Activated naive CD8-positive, alpha-beta T cell (primary cell): ENCODE data around the gene PRSS8.

Experiments
- H3K27ac Mint-ChIP-seq: one replicate; pipeline ENCODE4 v1.8.0; 2021; ENCODE audit warnings: mixed read lengths
- H3K27me3 Mint-ChIP-seq: one replicate; pipeline ENCODE4 v1.8.0; 2021; ENCODE audit warnings: mixed read lengths
- H3K36me3 Mint-ChIP-seq: one replicate; pipeline ENCODE4 v1.8.0; 2021; ENCODE audit warnings: mixed read lengths
- H3K4me1 Mint-ChIP-seq: one replicate; pipeline ENCODE4 v1.8.0; 2021; ENCODE audit warnings: low read depth, mixed read lengths
- H3K4me3 Mint-ChIP-seq: one replicate; pipeline ENCODE4 v1.8.0; 2021; ENCODE audit warnings: mild to moderate bottlenecking, mixed read lengths
- H3K9me3 Mint-ChIP-seq: one replicate; pipeline ENCODE4 v1.8.0; 2021; ENCODE audit warnings: low read depth, mixed read lengths

The PRSS8 gene

DNA sequence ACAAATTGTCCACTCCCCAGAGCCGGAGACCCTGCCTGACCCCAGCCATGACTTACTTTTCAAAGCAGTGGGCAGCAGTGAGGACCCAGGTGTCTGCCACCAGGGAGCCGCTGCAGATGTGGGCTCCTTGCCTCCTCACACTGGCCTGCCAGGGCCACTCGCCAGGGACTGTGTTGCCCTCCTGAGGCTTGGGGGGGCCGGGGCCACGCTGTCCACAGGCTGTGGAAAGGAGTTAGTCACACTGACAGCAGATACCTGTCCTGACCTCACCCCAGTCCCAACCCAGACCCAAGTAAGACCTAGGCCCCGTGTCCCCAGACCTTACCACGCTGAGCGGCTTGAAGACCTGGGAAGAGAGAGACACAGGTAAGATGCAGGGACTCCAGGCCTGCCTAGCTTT lies 48.0 kb downstream of the PRSS8 start:
- H3K27me3 Mint-ChIP-seq = no peaks in the 10 kb centered on the region
- no peak overlapping the region for H3K4me3 Mint-ChIP-seq
- H3K36me3 Mint-ChIP-seq = no peaks in the 10 kb centered on the region
- no peak overlapping the region for H3K27ac Mint-ChIP-seq
- H3K9me3 Mint-ChIP-seq = no peaks in the 10 kb centered on the region
- peaks cover 1% of the 10 kb centered on the region for H3K4me1 Mint-ChIP-seq

- Mint-ChIP-seq H3K27ac (no peak overlapping the region), H3K27me3 (no peaks in the 10 kb centered on the region), H3K4me3 (no peak overlapping the region), H3K4me1 (peaks cover 3% of the 10 kb centered on the region), H3K9me3 (no peaks in the 10 kb centered on the region), H3K36me3 (no peaks in the 10 kb centered on the region)
Observed at GRCh38 chr16:31086629-31086906, 49.0 kb downstream of the PRSS8 start.

DNA sequence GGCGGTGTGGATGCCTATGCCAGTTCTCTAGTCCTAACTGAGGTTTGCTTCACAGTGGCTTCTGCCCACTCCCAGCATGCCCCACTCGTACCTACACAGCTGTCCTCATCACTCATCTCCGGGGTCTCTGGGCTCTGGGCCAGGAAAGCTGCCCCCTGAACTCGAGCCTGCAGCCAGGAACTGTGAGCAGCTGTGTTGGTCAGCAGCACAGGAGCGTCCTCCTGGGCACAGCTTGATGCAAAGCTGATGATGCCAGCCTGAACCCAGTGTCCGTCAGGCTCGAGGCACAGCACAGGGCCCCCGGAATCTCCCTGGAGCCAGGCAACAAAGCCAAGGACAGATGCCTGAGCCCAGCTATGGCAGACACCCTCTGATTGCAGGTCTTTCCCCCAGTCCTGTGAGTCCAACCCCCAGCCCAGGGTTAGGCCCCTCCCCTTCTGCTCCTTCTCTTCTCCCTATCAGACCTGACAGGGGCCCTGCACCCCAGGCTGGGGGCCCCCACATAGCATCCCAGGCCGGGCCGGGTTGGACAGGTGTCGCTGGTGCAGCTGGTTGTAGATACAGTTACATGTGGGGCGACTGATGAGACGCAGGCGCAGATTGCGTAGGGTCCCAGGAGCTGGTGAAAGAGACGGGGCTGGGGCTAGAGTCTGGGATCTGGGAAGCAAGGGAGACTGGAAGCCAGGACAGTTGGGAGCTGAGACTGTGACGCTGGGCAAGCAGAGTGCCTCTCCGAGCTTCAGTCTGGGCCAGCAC lies 49.5 kb downstream of the PRSS8 start:
- Mint-ChIP-seq H3K4me3 (no peak overlapping the region), H3K4me1 (peaks cover 4% of the 10 kb centered on the region), H3K27me3 (no peaks in the 10 kb centered on the region), H3K9me3 (no peaks in the 10 kb centered on the region), H3K36me3 (no peaks in the 10 kb centered on the region), H3K27ac (no peak overlapping the region)

GRCh38 chr16:31085411-31085810 lies 50.1 kb downstream of the PRSS8 start:
- H3K9me3 Mint-ChIP-seq = no peaks in the 10 kb centered on the region
- H3K4me3 Mint-ChIP-seq = no peak overlapping the region
- peaks cover 7% of the 10 kb centered on the region for H3K4me1 Mint-ChIP-seq
- H3K27me3 Mint-ChIP-seq = no peaks in the 10 kb centered on the region
- H3K36me3 Mint-ChIP-seq = no peaks in the 10 kb centered on the region
- no peak overlapping the region for H3K27ac Mint-ChIP-seq

GRCh38 chr16:31084584-31085302 lies 50.8 kb downstream of the PRSS8 start:
- Mint-ChIP-seq H3K27me3 (no peaks in the 10 kb centered on the region), H3K36me3 (no peaks in the 10 kb centered on the region), H3K27ac (no peak overlapping the region), H3K9me3 (no peaks in the 10 kb centered on the region), H3K4me1 (peaks cover 7% of the 10 kb centered on the region), H3K4me3 (no peak overlapping the region)

GRCh38 chr16:31083981-31084380 lies 51.5 kb downstream of the PRSS8 start:
- Mint-ChIP-seq H3K4me3 (no peak overlapping the region), H3K27me3 (no peaks in the 10 kb centered on the region), H3K36me3 (no peaks in the 10 kb centered on the region), H3K9me3 (no peaks in the 10 kb centered on the region), H3K4me1 (peaks cover 10% of the 10 kb centered on the region), H3K27ac (no peak overlapping the region)

- no peaks in the 10 kb centered on the region for H3K36me3 Mint-ChIP-seq
- no peaks in the 10 kb centered on the region for H3K9me3 Mint-ChIP-seq
- no peak overlapping the region for H3K27ac Mint-ChIP-seq
Observed at GRCh38 chr16:31083556-31083955, 52.0 kb downstream of the PRSS8 start.

GRCh38 chr16:31083081-31083480 lies 52.4 kb downstream of the PRSS8 start:
- H3K36me3 Mint-ChIP-seq = no peaks in the 10 kb centered on the region

More at GRCh38 chr16:31083556-31083955, 52.0 kb downstream of the PRSS8 start:
- no peak overlapping the region for H3K4me3 Mint-ChIP-seq
- no peaks in the 10 kb centered on the region for H3K27me3 Mint-ChIP-seq
- H3K4me1 Mint-ChIP-seq = peaks cover 10% of the 10 kb centered on the region

DNA sequence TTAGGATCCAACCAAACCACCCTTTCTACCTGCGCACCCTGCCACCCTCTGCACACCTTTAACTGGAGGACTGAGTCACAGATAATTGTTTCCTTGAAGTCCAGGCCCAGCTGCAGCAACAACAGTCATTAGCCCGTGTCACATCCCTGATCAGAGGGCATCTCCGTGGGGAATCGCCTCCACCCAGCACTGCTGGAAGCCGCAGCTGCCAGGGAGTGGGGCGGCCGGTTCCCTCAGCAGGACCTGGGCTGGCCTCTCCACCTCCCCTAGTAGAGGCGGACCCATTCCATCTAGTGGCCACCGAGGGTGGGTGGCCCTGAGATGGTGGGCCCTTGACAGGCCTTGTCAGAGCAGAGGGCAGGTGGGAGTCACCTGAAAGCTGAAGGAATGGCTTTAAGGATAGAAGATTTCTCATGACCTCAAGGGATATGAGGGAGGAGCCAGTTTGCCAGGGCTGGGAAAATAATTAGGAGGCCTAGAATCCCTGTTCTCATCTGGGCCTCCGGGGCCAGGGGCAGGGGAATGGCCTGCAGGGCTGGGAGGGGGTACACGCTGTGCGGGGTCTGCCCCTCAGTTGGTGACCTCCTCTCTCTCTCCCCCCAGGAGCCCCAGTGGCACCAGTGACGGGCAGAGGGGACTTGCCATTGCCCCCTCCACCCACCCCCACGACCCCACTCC lies 53.0 kb downstream of the PRSS8 start:
- H3K27ac Mint-ChIP-seq = no peak overlapping the region
- no peaks in the 10 kb centered on the region for H3K36me3 Mint-ChIP-seq
- no peaks in the 10 kb centered on the region for H3K9me3 Mint-ChIP-seq
- no peaks in the 10 kb centered on the region for H3K27me3 Mint-ChIP-seq
- H3K4me1 Mint-ChIP-seq = peaks cover 11% of the 10 kb centered on the region
- H3K4me3 Mint-ChIP-seq = no peak overlapping the region

More at GRCh38 chr16:31083081-31083480, 52.4 kb downstream of the PRSS8 start:
- no peak overlapping the region for H3K4me3 Mint-ChIP-seq
- no peaks in the 10 kb centered on the region for H3K27me3 Mint-ChIP-seq
- peaks cover 10% of the 10 kb centered on the region for H3K4me1 Mint-ChIP-seq
- no peaks in the 10 kb centered on the region for H3K9me3 Mint-ChIP-seq
- H3K27ac Mint-ChIP-seq = no peak overlapping the region
